ENCODE measurements around the gene DNAJB7. TPM values are rescaled to one million over a fixed set of nuclear protein-coding genes. Genes with fewer than 3 reads are reported as not detected.

The DNAJB7 gene
- total and polyA plus RNA-seq, 2 of the 13 experiments (the other 11 are each of a cell fraction or from before 2014, with no cell fraction given), result not detected

- TF ChIP-seq PRDM10 (CRISPR knock-in tag; IDR thresholded peaks at IDR 0.05; ENCODE audit: low read depth) (no peak), FOXK1 (CRISPR knock-in tag; IDR thresholded peaks at IDR 0.05; ENCODE audit: borderline replicate concordance, low read depth) (peak; percentile 25; the same call in 1 of the 2 replicates), HMGXB4 (CRISPR knock-in tag; IDR thresholded peaks at IDR 0.05; ENCODE audit: borderline replicate concordance in 1 of 2, low read depth in 1 of 2) (peak; percentile 50 to 58; a peak in 3 of 4 replicates), SATB2 (CRISPR knock-in tag; IDR thresholded peaks at IDR 0.05) (no peak), BCL6 (CRISPR knock-in tag; IDR thresholded peaks at IDR 0.05) (no peak), SETDB1 (CRISPR knock-in tag; IDR thresholded peaks at IDR 0.05; ENCODE audit: borderline replicate concordance) (no peak), PAWR (CRISPR knock-in tag; IDR thresholded peaks at IDR 0.05; ENCODE audit: borderline replicate concordance) (no peak), ZMYM4 (CRISPR knock-in tag; IDR thresholded peaks at IDR 0.05) (peak; percentile 60), ZNF317 (CRISPR knock-in tag; IDR thresholded peaks at IDR 0.05) (0 out of 2 replicates have a peak, but pooled peaks have one; percentile 25), PATZ1 (CRISPR knock-in tag; IDR thresholded peaks at IDR 0.05) (peak; percentile 79), KLF11 (CRISPR knock-in tag; IDR thresholded peaks at IDR 0.05) (no peak)
Measured at GRCh38 chr22:40818747-40819598, 42.9 kb downstream of the DNAJB7 start, which contains the start of gene SLC25A17 (continued).

Measured in HepG2 (cell line).